Epidermal melanocyte (primary cell): Measurements from ENCODE around the gene LRRTM3.

Experiments
- DNase-seq: peaks from one replicate; pipeline ENCODE4 v3.0.0; 2011; ENCODE audit warnings: low spot score; ENCODE audit not compliant: insufficient read length

The LRRTM3 gene

GRCh38 chr10:67115972-67116371 lies 190.1 kb downstream of the LRRTM3 start:
- no peak for DNase-seq

GRCh38 chr10:67119651-67120050 lies 193.8 kb downstream of the LRRTM3 start:
- no peak for DNase-seq

- DNase-seq = no peak
Measured at GRCh38 chr10:67127441-67127840, 201.6 kb downstream of the LRRTM3 start.

GRCh38 chr10:67140641-67141040 lies 214.8 kb downstream of the LRRTM3 start:
- no peak for DNase-seq

GRCh38 chr10:67141300-67141699 lies 215.5 kb downstream of the LRRTM3 start:
- DNase-seq = no peak

GRCh38 chr10:67144530-67144929 lies 218.7 kb downstream of the LRRTM3 start:
- DNase-seq = no peak
